Activated naive CD8-positive, alpha-beta T cell treated with anti-CD3 and anti-CD28 coated beads for 36 hours (primary cell): ENCODE data around the gene LEF1. TPM values are rescaled to one million over a fixed set of nuclear protein-coding genes. Genes with fewer than 3 reads are reported as not detected.

Experiments used
- DNase-seq: peaks from one replicate; pipeline ENCODE4 v3.0.0; 2021
- H3K27ac Mint-ChIP-seq: one replicate; pipeline ENCODE4 v1.8.0; 2022; ENCODE audit warnings: mild to moderate bottlenecking, moderate library complexity, mixed read lengths
- H3K27me3 Mint-ChIP-seq: one replicate; pipeline ENCODE4 v1.8.0; 2022; ENCODE audit warnings: mild to moderate bottlenecking, mixed read lengths
- H3K36me3 Mint-ChIP-seq: one replicate; pipeline ENCODE4 v1.8.0; 2021; ENCODE audit warnings: mild to moderate bottlenecking, mixed read lengths
- H3K4me1 Mint-ChIP-seq: one replicate; pipeline ENCODE4 v1.8.0; 2021; ENCODE audit warnings: mixed read lengths
- H3K4me3 Mint-ChIP-seq: one replicate; pipeline ENCODE4 v1.8.0; 2022; ENCODE audit warnings: mild to moderate bottlenecking, moderate library complexity, mixed read lengths
- H3K9me3 Mint-ChIP-seq: one replicate; pipeline ENCODE4 v1.8.0; 2022; ENCODE audit warnings: mixed read lengths
- total RNA-seq, 2 experiments: library from RNA; stranded (reverse); gene quantifications; one replicate each; pipeline ENCODE4 v1.2.3, GENCODE V29; 2021

The LEF1 gene
- total RNA-seq, 2 experiments from 2014 or later: 211 to 239 TPM

DNA sequence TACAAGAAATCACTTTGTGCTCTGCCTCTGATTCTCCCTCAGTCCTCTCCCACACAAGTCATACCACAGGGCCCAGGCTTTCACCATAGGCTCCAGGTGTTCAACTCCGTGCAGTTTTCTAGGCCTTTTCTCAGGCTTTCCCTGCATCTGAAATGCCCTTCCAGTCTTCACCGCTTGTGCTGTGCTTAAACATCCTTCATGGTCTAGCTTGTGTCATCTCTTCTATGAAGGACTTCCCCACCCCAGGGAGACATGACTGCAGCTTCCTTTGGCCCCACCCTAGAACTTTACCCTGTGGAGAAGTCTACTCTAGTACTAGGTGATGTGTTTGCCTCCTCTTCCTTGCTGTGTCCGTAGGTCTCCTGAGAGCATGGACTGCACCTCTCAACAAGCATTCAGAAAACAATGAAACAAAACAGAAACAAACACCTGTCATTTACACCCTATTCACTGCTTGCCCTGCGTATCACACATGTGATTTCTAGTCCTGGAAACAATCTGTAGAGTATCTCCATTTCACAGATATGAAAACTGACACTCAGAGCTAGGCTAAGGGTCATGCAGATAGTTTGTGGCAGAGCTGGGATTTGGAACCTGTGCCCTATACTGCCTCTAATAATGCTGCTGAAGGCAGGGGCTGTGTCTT lies 22.7 kb upstream of the LEF1 start:
- Mint-ChIP-seq H3K36me3 (peaks cover 3% of the 10 kb centered on the region), H3K4me1 (peaks cover 25% of the 10 kb centered on the region), H3K27me3 (no peaks in the 10 kb centered on the region), H3K9me3 (no peaks in the 10 kb centered on the region), H3K4me3 (no peak overlapping the region), H3K27ac (no peak overlapping the region)
- DNase-seq: no peak

DNA sequence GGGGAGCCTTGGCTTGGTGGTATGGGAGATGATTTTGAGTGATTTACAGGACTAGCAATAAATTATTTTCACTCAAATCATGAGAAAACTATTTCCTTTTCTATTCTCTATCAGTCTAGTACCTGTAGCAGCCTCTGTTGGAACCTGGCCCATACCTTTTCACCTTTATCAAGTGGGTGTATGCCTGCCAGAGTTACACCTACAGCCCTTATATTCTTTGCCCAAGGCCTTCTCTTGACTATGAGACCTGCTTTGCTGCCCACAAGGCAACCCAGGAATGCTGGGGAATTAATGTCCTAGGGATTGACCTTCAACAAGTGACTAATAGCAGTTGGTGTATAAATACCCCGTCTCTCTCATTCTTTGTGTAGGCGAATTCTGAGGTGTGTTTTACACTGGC lies 20.0 kb upstream of the LEF1 start:
- peaks cover 3% of the 10 kb centered on the region for H3K36me3 Mint-ChIP-seq

DNA sequence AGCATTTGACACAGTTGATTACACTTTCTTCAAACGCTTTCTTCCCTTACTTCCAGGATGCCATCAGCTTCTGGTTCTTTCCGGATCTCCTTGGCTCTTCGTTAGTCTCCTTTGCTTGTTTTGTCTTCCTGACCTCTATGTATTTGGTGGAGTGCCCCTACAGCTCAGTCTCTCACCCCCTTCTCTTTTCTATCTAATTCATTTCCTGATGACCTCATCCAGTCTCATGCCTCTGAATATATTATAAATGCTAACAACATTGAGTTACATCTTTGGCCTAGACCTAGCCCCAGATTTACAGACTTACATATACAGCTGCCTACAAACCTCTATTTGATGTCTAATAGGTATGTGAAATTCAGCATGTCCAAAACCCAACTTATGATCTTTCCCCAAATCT lies 16.5 kb upstream of the LEF1 start:
- no peaks in the 10 kb centered on the region for H3K27me3 Mint-ChIP-seq
- no peaks in the 10 kb centered on the region for H3K36me3 Mint-ChIP-seq
- no peak overlapping the region for H3K27ac Mint-ChIP-seq
- no peak for DNase-seq
- H3K9me3 Mint-ChIP-seq: no peaks in the 10 kb centered on the region
- H3K4me1 Mint-ChIP-seq: peaks cover 17% of the 10 kb centered on the region
- no peak overlapping the region for H3K4me3 Mint-ChIP-seq

More for the DNA sequence above, 20.0 kb upstream of the LEF1 start:
- H3K4me1 Mint-ChIP-seq: peaks cover 25% of the 10 kb centered on the region
- DNase-seq: no peak
- H3K27ac Mint-ChIP-seq: no peak overlapping the region
- H3K9me3 Mint-ChIP-seq: no peaks in the 10 kb centered on the region
- no peak overlapping the region for H3K4me3 Mint-ChIP-seq
- H3K27me3 Mint-ChIP-seq: no peaks in the 10 kb centered on the region

DNA sequence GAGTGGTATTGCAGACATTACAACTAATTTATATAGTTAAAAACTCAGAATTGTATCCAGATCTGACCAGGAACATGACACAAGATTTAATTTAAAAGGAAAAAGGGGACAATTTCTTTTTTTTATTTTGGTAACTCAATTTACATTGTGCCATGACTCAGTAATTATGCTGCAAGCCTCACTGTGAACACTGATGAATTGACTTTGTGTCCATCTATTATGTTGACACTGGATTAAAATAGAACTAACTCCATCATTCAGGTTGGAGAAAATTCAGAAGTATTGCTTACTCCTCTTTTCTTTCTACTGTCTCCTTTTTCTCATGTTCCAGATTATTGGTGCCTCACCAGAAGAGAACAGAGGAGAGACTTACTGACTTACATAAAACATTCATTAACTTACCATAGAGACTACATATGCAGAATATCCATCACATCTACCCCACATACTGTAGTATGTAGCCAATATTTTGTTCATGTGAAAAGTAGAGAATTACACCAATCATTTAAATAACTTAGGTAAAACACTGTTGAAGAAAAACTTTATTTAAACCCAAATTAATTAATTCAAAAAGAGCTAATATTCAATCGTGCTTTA lies 15.8 kb upstream of the LEF1 start:
- Mint-ChIP-seq H3K9me3 (no peaks in the 10 kb centered on the region), H3K27me3 (no peaks in the 10 kb centered on the region), H3K4me1 (peaks cover 17% of the 10 kb centered on the region), H3K36me3 (no peaks in the 10 kb centered on the region), H3K4me3 (no peak overlapping the region), H3K27ac (no peak overlapping the region)
- no peak for DNase-seq

DNA sequence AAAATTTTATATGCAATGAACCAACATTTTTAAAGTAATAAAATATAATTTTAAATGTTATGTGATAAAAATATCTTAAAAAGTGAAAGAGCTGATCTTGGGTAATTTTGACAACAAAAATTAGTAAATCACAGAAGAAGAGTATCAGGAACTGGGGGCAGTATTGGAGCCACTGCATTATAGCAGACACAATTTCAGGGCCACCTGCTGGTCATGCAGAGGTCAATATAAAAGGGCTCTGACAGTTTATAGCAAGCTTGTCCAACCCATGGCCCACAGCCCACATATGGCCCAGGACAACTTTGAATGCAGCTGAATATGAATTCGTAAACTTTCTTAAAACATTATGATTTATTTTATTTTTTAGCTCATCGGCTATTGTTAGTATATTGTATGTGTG lies 13.0 kb upstream of the LEF1 start:
- Mint-ChIP-seq H3K27me3 (no peaks in the 10 kb centered on the region), H3K4me3 (no peak overlapping the region), H3K9me3 (no peaks in the 10 kb centered on the region), H3K4me1 (peaks cover 19% of the 10 kb centered on the region), H3K27ac (no peak overlapping the region), H3K36me3 (peaks cover 17% of the 10 kb centered on the region)
- no peak for DNase-seq

DNA sequence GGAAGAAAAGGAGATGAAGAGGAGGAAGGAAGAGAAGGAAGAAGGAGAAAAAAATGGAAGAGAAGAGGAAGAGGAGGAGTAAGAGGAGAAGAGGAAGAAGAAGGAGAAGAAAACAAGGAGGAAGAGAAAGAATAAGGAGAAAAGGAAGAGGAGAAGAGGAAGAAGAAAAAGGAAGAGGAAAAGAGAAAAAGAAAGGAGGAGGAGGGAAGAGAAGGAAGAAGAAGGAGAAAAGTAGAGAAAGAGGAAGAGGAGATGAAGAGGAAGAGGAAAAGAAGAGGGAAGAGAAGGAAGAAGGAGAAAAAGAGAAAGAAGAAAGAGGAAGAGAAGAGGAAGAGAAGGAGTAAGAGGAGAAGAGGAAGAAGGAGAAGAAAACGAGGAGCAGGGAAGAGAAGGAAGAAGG lies 11.8 kb upstream of the LEF1 start:
- Mint-ChIP-seq H3K36me3 (peaks cover 27% of the 10 kb centered on the region), H3K4me1 (peaks cover 27% of the 10 kb centered on the region), H3K4me3 (no peak overlapping the region), H3K9me3 (no peaks in the 10 kb centered on the region), H3K27ac (no peak overlapping the region), H3K27me3 (no peaks in the 10 kb centered on the region)
- no peak for DNase-seq

DNA sequence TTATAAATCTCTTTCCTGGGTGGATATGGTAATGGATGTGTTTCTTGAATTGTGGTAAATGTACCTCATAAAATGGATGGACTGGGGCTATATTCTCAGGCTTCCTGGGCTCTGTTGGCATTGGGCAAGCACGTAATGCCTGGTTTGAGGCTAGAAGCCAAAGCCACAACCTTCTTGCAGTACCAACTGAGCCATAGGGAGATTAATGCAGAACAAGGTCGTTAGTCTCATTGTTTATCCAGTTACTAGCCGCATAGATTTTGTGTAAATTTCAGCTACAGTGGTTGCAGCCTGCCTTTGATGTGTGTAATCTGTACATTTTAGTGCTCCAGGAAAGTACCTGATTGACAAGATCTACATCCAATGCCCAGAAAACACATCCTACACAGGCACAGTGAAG lies 7.2 kb upstream of the LEF1 start:
- Mint-ChIP-seq H3K27ac (no peak overlapping the region), H3K4me1 (peaks cover 30% of the 10 kb centered on the region), H3K9me3 (no peaks in the 10 kb centered on the region), H3K4me3 (no peak overlapping the region), H3K27me3 (no peaks in the 10 kb centered on the region), H3K36me3 (peaks cover 34% of the 10 kb centered on the region)
- DNase-seq: no peak

DNA sequence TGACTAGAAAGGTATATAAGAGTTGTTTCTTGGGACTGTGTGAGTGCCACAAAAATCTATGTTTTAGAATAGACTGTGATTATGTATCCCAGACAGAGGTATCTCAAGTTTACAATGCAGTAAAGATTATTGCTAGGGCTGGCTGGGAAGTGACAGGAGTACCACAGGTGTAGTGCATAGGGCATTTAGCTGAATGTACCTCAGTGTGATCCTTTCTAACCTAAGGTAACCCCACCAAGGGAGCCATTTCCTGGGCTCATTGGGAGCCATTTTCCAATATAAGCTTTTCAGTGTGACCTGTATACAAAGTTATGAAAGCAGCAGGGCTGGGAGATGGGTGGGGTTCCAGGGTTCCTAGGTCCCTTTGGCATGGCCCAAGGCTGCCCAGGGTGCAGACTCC lies 6.1 kb upstream of the LEF1 start:
- no peak overlapping the region for H3K4me3 Mint-ChIP-seq
- H3K36me3 Mint-ChIP-seq: peaks cover 34% of the 10 kb centered on the region
- DNase-seq: no peak
- H3K27me3 Mint-ChIP-seq: no peaks in the 10 kb centered on the region
- H3K4me1 Mint-ChIP-seq: peaks cover 41% of the 10 kb centered on the region
- H3K9me3 Mint-ChIP-seq: no peaks in the 10 kb centered on the region
- no peak overlapping the region for H3K27ac Mint-ChIP-seq

DNA sequence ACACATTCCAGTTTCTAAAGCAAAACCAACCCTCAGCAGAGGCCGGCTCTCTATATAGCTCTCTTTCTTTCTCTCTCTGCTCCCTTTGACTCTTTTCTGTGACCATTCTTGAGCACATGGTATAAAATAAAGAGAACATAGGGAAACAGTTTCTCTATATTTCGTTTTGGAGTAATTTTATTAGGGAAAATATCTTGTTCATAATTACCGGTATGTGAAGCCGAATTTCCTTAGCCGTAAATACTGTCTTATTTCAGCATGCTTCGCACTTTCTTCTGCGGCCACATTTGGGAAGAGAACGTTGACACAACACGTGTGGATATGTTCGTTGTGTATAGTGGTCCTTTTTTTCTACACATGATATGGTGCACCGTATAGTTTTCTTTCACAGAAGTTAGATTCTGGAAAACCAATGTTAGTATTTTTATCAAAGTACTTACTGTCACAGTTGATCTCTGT lies 4.9 kb upstream of the LEF1 start:
- H3K4me3 Mint-ChIP-seq: peak overlapping the region; percentile 97
- no peaks in the 10 kb centered on the region for H3K9me3 Mint-ChIP-seq
- H3K36me3 Mint-ChIP-seq: peaks cover 29% of the 10 kb centered on the region
- DNase-seq: no peak
- H3K27me3 Mint-ChIP-seq: no peaks in the 10 kb centered on the region
- peak overlapping the region; percentile 97 for H3K27ac Mint-ChIP-seq
- H3K4me1 Mint-ChIP-seq: peaks cover 48% of the 10 kb centered on the region

DNA sequence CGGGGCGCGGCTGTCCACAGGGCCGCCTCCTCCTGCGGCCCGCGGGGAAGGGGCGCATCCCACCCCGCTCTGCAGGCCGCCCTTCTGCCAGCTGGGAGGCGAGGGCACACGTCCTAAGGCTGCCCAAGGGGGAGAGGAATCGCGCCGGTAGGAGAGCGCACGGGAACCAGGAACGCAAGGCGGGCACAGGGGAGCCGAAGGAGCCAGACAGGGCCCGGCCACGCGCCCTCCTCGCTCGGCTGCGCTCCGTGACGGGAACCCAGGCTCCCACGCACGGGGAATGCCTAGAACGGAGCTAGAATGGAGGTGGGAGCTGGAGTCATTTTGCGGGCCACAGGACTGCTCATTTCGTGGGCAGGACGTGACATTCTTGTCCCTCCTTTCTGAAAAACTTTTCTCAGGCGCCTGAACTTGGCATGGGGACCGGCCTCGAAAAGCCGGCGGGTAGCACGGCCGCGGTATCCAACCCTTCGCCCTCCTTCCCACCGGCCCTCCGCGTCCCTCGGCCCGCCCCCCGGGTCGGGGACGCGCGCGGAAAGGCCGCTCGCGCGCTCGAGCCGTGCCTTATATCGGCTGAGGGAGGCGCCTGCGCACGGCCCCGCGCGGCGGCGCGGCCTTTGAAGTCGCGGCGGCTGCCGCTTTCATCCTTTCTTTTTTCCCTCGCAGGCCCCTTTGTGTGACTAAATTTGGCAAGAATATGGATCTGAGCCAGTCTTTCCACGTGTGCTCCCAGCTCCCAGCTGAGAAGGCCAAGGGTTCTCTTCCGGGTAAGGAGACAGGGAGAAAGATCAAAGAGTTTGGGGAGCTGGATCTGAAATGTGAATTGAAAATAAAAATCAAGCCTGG lies 4.2 kb upstream of the LEF1 start:
- Mint-ChIP-seq H3K4me1 (peaks cover 48% of the 10 kb centered on the region), H3K27ac (peak overlapping the region; percentile 97)

DNA sequence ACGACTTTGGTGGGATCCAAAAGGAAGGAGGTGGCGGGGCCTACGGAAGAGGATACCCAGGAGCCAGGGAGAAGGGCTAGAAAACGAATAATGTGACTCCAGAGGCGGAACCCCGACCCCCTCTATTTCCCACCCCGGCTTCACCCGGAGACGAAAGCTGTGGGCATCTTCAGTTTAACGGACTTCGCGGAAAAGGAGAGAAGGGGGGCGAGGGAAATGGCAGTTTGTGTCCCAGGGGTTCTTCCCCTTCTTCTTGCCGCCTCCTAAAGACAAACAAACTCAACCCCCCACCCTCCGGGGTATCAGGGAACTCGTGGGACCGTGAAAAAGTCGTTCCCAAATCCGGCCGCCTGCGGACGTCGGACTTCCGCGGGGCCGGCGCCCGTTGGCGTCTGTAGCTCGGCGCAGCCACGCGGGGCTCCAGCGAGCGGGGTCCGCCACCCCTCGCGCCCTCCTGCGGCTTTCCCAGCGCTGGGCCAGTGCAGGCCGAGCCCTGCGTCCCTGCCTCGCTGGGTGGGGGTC lies 3.6 kb upstream of the LEF1 start:
- Mint-ChIP-seq H3K9me3 (no peaks in the 10 kb centered on the region), H3K4me1 (peaks cover 48% of the 10 kb centered on the region), H3K27ac (peak overlapping the region; percentile 91), H3K4me3 (peak overlapping the region; percentile 97), H3K27me3 (no peaks in the 10 kb centered on the region), H3K36me3 (peaks cover 23% of the 10 kb centered on the region)
- DNase-seq: peak; percentile 57

More for the DNA sequence above, 4.2 kb upstream of the LEF1 start:
- Mint-ChIP-seq H3K36me3 (peaks cover 29% of the 10 kb centered on the region), H3K4me3 (peak overlapping the region; percentile 97), H3K9me3 (no peaks in the 10 kb centered on the region), H3K27me3 (no peaks in the 10 kb centered on the region)
- peak; percentile 81 for DNase-seq

DNA sequence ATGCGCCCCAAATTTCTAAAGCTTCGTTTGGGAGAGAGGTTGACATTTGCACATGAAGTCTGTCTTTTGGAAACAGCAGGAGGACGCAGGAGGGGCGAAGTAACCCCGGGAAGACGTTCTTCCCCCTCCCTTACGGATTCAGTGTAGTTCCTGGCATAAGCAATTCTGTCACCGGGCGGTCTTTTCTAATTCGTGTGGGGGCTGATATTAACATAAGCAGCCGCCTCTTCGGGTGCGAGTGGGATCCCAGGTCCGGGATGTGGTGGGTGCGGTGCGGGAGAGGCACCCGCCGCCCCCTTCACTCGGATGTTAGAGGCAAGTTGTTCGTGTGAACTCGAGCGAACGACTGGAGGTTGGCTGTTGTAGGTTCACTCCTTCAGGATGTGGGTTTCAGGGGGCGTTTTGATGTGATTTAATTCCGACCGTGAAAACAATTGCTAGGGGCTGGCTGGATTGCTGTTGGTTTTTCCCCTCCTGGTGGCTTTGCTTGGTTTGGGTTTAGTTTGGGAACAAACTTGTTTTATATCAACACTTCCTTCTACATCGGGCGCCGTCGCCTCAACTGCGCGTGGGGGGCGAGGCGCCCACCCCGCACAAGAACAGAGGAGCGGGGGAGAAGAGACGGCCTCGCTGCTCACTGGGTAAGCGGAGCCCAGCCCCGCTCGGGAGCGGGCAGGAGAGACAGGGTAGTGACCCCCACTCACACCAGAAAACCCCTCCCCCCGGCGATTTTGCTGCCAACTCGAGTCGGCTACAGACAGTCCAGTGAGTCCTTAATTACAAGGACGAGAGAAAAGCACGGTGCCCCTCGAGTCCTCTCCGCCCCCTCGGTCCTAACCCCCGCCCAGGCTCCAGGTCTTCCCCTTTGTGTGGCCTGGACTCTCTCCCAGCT lies 2.9 kb upstream of the LEF1 start:
- peaks cover 20% of the 10 kb centered on the region for H3K36me3 Mint-ChIP-seq
- peaks cover 46% of the 10 kb centered on the region for H3K4me1 Mint-ChIP-seq

DNA sequence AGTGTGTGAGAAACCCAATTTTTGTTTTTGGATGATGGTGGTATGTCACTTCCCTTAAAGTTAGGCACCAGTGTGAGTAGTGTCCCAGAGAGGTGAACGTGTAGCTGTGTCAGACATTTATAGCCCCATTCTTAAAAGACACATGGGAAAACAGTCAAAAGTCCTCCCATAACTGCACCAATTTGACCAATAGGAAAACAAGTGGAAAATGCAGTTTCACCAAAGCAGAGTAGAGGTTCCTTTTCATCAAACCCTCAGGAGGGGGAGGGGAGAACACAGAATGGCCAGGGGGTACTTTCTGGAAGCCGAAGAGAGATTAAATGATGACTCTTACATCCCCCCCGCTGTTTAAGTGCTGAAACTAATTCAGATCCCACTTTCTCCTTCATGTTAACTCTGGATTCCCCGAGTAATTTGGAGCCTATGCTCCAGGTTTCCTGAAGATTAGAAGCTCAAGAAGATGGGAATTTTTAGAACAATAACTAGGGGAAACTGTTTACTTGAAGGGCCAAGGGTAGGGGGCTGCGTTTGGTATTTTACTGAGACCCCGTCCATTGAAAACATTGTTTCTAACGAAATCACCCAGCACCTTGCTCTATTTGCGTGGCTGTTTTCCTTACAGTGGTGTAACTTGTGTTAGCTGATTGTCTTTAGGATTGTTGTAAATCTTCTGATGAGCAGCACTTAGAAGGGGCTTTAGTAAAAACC lies 2.1 kb upstream of the LEF1 start:
- peaks cover 41% of the 10 kb centered on the region for H3K4me1 Mint-ChIP-seq
- no peaks in the 10 kb centered on the region for H3K9me3 Mint-ChIP-seq
- DNase-seq: no peak
- H3K36me3 Mint-ChIP-seq: peaks cover 17% of the 10 kb centered on the region
- H3K27me3 Mint-ChIP-seq: no peaks in the 10 kb centered on the region
- H3K4me3 Mint-ChIP-seq: peak overlapping the region; percentile 97
- H3K27ac Mint-ChIP-seq: peak overlapping the region; percentile 91

More for the DNA sequence above, 2.9 kb upstream of the LEF1 start:
- Mint-ChIP-seq H3K27ac (peak overlapping the region; percentile 91), H3K4me3 (peak overlapping the region; percentile 97), H3K9me3 (no peaks in the 10 kb centered on the region), H3K27me3 (no peaks in the 10 kb centered on the region)
- peak; percentile 78 for DNase-seq

DNA sequence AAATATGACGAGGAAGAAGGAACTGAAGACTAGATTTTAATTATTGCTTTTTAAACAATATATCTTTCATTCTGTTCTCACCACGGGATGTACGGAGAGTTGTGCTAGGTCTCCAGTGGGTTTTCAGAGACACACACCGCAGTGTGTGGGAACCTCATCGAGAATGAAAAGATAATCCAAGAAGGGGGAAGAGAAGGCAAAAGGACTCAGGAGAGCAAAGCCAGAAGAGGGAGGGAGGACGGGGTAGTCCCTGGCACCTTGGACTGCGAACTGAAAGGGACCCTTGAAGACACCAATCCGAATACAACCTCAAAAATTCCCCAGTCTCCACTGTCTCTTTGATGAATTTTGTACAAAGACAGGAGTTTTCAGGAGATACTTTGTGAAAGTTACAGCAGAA lies 932 bp upstream of the LEF1 start:
- Mint-ChIP-seq H3K4me1 (peaks cover 38% of the 10 kb centered on the region), H3K9me3 (no peaks in the 10 kb centered on the region), H3K4me3 (peak overlapping the region; percentile 86), H3K36me3 (peaks cover 26% of the 10 kb centered on the region), H3K27me3 (no peaks in the 10 kb centered on the region), H3K27ac (peak overlapping the region; percentile 92)
- DNase-seq: no peak
